GM12864 (cell line): ENCODE data around the gene STUM.

Experiments
- DNase-seq: peaks from one replicate; pipeline ENCODE4 v3.0.0-alpha.2; 2011; ENCODE audit warnings: low read depth
- H3K4me3 ChIP-seq: 2 replicates; pipeline ENCODE4 v1.5.1; 2011; ENCODE audit warnings: mild to moderate bottlenecking, low read depth, low read length, control low read depth
- TF ChIP-seq, protein P1 (sequence below): IDR thresholded peaks from 2 replicates; pipeline ENCODE4 v1.5.1; 2011; ENCODE audit warnings: low read depth, mild to moderate bottlenecking, moderate library complexity, low read length, control low read depth, inconsistent platforms; ENCODE audit errors: missing control alignments

The STUM gene

DNA sequence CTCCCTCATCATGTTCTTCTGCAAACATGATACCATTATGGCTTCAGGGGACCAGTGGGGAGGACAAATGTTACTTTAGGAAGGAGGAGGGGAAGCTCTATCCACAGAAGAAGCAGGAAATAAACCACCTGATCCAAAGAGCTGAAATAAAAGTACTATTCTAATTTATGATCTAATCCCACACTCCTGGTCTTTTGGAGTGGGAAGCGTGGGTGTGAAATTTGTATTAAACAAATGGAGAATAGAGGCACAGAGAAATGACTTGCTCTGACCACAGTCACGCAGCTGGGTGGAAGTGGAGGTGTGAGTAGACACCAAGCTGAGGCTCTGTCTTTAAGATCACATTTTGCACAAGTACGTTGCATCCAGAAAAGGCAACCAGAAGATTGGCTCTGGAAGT lies 14.5 kb upstream of the STUM start:
- DNase-seq, result no peak
- no peak overlapping the region for H3K4me3 ChIP-seq
- TF ChIP-seq, protein P1, sequence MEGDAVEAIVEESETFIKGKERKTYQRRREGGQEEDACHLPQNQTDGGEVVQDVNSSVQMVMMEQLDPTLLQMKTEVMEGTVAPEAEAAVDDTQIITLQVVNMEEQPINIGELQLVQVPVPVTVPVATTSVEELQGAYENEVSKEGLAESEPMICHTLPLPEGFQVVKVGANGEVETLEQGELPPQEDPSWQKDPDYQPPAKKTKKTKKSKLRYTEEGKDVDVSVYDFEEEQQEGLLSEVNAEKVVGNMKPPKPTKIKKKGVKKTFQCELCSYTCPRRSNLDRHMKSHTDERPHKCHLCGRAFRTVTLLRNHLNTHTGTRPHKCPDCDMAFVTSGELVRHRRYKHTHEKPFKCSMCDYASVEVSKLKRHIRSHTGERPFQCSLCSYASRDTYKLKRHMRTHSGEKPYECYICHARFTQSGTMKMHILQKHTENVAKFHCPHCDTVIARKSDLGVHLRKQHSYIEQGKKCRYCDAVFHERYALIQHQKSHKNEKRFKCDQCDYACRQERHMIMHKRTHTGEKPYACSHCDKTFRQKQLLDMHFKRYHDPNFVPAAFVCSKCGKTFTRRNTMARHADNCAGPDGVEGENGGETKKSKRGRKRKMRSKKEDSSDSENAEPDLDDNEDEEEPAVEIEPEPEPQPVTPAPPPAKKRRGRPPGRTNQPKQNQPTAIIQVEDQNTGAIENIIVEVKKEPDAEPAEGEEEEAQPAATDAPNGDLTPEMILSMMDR, result no peak

DNA sequence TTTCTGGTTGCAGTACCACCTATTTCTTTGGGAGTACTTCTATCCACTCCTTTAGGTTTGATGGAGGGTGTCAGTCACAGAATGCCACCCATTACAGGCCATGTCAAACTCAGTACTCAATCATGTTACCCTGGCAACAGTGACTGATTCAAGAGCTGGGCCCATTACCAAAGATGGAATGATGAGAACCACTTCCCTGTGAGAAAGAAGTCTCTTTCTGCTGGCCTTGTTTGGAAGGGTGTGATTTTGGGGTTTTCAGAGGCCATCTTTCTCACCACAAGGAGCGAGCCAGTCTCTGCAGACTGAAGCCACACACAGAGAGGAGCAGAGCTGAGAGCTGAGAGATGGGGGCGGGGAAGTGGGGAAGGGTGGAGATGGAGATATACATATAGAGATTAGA lies 13.9 kb upstream of the STUM start:
- TF ChIP-seq, protein P1, result no peak
- H3K4me3 ChIP-seq, result no peak overlapping the region

DNA sequence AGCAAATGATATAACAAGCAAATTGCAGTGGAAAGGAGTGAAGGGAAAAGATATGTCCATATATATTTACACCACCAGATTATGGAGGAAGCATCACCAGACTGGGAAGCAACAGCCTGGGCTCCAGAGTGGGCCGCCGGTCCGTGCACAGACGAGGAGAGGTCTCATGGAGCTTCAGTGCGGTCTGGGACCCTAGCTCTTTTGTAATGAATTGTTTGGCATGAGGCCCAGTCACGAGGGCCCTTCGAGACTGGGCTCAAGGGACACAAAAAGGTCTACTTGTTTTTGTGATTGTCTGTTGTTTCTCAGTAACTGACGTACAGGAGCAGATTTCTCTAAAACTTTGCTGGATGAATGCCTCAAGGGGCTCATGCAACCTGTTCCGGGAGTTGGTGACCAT lies 12.9 kb upstream of the STUM start:
- DNase-seq, result no peak
- TF ChIP-seq, protein P1, result no peak
- H3K4me3 ChIP-seq, result no peak overlapping the region

More for the DNA sequence above, 13.9 kb upstream of the STUM start:
- DNase-seq, result no peak

DNA sequence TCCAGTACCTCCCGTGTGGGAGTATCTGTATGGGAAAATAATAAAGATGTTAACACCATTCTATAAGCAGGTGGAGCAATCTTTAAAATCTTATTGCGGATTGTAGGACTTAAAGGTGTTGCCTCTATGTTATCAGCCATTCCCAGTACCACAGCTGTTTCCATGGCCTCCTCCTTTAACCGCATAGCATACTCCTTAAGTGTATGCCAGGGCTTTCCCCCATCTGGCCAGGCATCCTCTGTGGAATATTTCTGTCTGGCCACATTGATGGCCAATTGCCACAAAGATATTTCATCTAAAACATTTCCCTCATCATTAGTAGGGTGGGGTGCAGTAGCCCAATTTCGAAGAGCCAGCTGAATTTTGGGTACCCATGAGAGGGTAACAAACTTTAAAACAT lies 7.3 kb upstream of the STUM start:
- TF ChIP-seq, protein P1, result no peak
- DNase-seq, result no peak
- no peak overlapping the region for H3K4me3 ChIP-seq

DNA sequence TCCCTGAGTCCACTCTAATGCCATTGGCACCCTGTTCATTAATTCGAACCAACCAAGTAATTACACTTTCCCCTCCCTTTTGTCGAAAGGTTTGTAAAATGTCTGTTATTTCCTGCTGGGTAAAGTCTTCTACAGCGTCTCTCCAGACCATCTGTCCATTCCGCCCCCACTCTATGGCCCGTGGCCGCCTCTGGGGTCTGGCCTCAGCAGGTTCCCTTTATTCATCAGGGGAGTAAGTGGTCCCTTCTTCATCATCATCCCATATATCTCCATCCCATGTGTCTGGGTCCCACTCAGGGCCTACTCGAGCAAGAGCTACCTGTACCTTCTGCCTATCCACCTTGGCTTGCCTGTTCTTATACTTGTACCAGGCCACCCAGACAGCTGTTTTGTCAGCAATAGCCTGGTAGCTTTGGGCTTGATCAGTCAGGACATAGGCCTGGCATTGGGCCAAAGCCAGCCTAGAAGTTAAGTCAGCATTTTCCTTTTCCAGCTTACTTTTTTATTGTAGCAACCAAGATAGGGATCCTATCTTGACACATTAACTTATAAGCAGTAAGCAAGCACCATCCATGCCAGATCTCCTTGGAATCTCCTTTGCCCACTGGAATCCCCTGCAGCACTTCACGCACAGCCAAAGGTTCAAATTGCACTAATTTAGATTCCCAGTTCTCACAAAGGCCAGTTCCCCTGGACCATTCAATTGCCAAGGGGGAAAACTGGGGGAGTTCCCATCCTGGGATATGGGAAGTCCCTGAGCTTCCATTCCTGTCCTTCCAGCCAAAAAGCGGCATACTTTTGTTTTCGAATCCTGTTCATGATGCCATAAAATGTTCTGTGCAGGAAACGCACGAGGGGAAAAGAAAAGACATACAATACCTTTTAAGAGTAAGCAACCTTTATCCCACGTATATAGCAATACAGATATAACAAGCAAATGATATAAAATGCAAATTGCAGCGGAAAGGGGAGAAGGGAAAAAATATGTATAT lies 6.6 kb upstream of the STUM start:
- TF ChIP-seq, protein P1, result no peak
- no peak overlapping the region for H3K4me3 ChIP-seq
- DNase-seq, result no peak

DNA sequence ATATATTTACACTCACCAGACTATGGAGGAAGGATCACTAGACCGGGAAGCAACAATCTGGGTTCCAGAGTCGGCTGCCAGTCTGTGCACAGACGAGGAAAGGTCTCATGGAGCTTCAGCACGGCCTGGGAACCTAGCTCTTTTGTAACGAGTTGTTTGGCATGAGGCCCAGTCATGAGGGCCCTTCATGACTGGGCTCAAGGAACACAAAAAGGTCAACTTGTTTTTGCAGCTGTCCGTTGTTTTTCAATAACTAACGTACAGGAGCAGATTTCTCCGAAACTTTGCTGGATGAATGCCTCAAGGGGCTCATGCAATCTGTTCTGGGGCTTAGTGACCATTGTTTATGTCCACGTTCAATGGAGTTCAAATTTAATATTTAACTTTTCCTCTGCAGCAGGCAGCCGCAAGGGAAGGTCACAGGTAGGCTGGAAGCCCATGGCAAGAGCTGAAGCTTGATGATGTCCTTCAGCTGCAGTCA lies 5.9 kb upstream of the STUM start:
- no peak overlapping the region for H3K4me3 ChIP-seq
- TF ChIP-seq, protein P1, result no peak
- no peak for DNase-seq
